OCI-M2 (cell line): ENCODE measurements around the gene PIGH.
"Not testable (repeated sequence)": the region's sequence is repeated elsewhere in the genome, so short reads cannot be mapped to it uniquely, and the experiment has no call there.

Experiments
- DNase-seq: peaks from one replicate; lab custom pipeline; 2025; ENCODE audit not compliant: unreplicated experiment; lab: John Stamatoyannopoulos, UW

PIGH gene

DNA sequence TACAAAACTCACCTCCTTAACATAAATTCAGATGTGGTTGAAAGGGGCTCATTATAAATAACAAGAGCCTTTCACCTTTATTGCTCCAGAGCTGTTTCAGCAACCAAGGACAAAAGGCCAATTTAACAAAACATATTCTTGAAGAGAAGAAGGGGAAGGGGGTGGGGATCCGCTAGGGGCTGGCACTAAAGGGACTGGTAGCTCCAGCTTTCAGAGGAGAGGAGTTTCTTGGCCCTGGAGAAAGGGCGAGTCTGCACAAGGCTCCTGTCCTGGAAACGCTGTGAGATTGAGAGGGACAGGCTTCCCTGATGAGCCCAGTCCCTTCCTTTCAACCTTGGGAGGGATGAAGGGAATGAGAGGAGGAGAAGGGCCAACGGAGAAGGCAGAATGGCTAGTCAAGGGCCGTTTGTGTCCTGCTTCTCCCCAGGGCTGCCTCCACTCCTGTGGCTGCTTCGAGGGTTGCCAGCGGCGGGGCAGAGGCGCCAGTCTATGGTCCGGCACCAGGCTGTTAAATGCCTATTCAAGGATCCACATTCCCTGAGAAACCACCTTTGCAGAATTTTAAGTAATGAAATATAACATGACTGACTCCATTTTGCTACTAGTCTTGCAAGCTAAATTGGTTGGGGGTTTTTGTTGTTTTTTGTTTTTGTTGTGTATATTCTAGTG is 9.7 kb upstream of the PIGH start:
- no peak for DNase-seq

DNA sequence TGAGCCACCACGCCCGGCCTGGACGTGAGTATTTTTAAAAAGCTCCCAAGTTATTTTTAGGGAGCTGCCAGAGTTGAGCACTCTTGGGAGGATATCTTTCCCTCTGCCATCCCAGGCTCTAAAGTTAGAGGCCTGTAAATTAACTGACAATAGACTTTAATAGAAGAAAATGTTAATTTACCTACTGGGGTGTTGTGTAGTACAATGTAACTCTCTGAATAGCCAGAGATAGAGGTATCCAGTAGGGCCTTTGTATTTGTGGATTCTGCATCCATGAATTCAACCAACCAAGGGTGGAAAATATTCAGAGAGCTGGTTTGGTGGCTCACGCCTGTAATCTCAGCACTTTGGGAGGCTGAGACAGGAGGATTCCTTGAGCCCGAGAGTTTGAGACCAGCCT is 7.6 kb upstream of the PIGH start:
- no peak for DNase-seq

DNA sequence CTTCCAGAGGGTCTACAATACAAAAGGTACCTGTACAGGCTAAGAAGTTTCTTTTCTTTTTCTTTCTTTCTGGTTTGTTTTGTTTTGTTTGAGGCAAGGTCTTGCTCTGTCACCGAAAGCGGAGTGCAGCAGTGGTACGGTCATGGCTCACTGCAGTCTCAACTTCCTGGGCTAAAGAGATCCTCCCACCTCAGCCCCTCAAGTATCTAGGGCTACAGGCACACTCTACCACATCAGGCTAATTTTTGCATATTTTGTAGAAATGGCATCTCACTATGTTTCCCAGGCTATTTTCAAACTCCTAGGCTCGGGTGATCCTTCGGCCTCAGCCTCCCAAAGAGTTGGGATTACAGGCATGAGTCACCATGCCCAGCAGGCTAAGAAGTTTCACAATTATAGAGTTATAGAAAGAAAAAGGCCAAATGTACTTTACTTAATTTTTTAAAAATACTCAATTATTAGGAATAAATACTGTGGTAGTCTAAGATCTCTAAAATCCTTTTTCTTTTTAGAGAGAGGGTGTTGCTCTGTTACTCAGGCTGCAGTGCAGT is 3.0 kb upstream of the PIGH start:
- no peak for DNase-seq

DNA sequence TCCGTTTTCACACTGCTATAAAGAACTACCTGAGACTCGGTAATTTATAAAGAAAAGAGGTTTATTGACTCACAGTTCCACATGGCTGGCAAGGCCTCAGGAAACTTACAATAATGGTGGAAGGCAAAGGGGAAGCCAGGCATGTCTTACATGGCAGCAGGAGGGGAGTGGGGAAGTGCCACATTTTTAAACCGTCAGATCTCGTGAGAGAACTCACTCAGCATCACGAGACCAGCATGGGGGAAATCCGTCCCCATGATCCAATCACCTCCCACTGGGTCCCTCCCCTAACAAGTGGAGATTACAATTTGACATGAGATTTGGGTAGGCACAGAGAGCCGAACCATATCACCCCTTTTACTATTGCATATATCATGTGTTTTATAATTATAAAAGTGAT is 2.0 kb upstream of the PIGH start:
- DNase-seq: no peak

DNA sequence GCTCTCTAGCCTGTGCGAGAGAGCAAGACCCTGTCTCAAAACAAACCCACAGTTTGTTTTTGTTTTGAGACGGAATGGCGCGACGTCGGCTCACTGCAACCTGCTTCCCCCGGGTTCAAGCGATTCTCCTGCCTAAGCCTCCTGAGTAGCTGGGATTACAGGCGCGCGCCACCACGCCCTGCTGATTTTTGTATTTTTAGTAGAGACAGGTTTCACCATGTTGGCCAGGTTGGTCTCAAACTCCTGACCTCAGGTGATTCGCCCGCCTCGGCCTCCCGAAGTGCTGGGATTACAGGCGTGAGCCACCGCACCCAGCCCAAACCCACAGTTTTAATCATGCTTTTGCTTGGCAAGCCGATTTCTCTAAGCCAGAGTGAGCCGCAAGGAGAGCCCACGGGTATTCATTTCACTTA is 500 bp upstream of the PIGH start:
- DNase-seq: not testable (repeated sequence)

DNA sequence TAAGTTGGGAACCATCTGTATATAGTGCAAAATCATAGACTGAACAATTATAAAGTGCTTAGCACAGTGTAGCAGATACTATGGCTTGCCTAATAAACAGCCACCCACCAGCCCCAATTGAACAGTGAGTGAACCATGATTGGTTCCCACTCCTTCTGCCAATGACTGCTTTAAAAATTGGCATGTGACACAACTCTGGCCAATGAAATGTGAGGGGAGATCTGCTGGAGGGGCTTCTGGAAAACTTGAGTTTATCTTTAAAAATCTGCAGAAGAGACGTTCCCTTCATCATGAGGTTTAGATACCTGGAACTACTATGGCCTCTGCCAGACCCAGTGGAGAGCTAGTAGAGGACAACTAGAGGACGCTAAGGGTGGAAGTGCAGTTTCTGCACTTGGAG is 4.7 kb downstream of the PIGH start:
- DNase-seq: no peak

DNA sequence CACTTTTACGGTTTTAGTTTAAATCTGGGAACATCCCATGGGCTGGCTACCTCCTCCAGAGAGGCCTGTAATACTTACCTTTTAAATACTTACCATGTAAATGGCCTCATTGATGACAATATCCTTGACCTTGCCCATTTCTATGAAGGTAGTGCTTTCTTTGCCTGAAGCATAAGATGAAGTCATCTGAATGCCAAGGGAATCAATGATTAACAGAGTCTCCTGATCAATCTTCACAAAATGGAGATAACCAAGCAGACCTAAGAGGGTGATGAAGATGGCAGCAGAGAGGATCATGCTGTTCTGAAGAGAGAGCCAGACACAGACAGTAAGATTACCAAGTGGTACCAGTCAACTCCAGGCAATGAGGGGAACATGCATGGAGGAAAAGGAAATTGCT is 6.4 kb downstream of the PIGH start:
- not testable (repeated sequence) for DNase-seq

DNA sequence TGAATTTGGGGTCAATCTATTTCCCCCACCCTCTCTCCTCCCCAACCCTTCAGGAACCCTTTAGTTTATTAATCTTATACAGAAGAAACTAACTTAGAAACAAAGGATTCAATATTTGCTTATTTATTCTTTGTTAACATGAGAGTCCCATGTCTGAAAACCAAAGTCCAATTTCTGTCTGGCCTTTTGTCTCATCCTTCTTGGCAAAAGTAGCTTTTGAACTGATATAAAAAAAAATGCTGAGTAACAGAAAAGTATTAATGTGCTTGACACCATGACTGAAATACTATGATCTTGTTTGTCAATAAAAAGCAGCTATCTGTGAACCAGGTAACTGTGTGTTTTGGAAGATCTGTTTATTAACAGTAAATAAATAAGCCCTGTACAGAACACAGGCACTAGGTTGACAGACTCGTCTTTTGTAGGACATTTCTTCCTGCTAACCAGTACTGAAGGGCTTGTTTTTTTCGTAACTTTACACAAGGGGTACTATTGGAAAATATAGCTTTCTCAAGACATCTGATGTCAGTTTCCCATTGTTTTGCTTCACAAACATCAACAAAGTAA is 10.8 kb downstream of the PIGH start:
- no peak for DNase-seq

DNA sequence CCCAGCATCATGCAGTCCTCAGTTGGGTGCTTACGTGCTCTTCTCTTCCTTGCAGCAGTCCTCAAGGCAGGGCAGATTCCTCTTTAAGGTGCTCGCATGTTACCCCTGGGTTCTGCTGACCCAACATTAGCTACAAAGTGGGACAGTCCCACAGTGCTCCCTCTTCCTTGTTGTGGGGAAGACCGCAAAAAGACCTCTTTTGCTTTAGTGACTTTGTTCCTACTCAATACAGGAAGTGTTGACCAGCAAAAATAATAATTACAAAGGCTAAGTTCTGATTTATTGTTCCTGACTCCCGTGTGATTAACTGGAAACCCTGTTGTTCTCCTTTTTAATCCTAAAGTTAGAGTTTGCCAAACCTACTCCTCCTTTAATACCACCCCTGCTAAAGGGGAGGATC is 13.7 kb downstream of the PIGH start:
- no peak for DNase-seq

DNA sequence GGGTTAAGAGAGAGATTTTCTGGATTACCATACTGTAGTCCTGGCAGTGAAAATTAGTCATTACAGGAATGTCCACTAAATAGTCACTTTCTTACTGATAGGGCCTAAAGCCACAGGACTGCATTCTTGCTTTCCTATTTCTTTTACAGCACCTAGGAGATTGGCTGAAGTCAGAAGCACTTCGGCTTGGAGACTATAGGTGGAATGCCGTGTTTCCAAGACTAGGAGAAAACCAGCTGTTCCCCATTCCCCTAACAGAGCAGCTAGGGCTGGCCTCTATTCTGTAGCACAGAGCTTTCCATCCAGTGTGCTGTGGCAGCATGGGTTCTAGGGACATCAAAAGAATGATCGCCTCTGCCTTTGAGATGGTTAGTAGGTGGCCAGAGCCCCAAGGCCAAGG is 15.1 kb downstream of the PIGH start:
- no peak for DNase-seq

DNA sequence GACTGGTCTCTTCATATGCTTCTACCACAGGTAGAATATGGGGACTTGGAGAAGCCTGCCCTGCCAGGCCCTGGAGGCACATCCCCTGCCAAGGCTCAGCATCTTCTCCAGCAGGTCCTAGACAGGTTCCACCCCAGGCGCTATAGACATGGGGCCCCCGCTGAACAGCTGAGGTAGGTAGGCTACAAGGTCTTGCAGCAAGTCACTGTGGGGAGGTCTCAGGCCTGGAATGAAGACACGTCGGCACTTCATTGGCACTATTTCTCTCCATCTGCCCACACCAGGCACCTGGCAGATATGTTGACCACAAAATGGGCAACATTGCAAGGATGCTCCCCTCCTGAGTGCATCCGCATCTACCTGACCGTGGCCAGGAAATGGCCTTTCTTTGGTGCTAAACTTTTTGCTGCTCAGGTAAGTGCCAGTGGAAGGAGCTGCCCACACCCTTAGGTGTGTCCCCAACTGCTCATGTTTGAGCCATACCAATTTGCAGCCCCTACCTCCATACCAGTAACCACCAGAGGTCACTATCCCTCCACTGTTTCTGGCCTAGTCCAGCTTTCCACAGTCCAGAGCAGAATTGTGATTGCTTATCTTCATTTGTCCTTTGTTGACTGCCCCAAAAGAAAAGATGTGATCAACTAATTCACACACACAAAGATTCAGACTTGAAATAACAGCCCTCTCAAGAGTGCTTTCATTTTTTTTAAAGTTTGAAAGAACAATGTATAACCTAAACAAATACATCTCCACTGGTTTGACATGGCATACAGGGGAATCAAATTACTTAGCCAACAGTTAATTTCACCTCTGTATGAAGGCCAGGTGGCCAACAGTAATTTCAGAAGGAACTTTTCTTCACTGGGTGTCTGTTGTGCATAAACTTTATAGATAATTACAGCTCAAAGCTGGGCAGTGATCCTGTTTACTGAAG is 16.1 kb downstream of the PIGH start:
- no peak for DNase-seq

DNA sequence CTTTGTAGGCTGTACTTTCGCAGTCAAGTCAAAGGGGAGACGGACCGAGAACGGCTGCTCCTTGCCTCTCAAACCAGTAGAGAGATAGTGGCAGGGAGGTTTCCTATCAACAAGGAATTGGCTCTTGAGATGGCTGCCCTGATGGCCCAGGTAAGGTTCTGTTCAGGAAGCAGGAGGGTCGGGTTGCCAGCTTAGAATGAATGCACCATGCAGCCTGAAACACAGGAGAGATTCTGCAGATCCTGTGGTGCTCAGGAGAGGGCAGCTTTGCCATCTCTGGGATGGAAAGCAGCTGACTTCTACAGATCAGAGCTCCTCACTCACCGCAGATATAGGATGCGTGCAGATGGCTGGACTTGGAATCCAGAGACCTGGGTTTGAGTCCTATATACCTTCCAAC is 18.0 kb downstream of the PIGH start:
- DNase-seq: no peak

DNA sequence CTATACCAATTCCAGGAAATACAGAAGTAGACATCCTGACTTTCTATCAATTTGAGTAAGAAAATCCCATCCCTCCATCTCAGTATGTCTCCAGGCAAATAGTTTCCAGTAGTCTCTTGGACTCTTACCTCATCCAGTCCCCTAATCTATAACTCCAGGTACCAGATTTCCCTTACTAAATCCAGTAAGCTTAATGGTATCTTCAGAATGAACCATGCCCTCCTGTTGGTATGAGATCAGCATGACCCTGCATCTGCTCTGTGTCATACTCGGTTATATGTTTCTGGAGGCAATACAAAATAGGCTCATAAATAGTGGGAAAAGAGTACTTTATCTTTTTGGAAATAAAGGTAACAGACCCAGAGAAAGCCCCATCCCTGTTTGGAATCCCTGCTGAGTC is 18.4 kb downstream of the PIGH start:
- DNase-seq: no peak

DNA sequence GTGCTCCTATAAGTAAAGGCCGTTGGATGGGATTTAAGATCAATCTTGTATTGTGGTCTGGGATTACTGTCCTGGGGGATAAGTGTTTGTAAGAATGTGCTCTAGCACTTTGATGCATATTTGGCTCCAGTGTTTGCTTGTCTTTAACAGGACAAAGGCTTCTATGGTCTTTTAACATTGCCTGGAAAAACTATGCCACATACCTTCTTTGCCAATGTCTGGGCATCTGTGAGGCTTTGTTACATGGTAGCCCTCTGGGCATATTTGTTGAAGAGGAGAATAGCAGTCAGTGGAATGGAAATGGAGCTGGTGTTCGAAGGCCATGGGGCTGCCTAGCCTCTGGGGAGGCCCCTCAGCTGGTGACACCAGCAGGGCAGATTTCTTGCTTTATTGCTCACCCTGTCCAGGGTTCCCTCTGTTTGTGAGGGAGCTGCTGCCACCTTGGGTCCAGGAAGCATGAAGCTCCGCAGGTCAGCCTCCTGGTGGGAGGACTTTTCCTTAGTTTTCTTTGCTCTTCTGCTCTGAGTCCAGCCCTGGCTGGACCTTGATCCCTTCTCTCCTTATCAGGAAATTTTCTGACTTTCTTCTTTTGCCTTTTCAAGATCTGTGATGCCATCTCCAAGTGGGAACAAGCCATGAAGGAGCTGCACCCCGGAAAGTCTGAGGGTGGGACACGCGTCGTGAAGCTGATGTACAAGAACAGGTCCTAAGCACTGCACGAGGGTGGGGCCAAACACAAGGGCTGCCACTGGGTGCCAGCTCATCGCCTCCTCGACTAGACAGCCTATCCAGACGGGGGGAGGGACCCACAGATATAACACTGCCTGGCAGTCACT is 19.5 kb downstream of the PIGH start:
- DNase-seq: no peak

DNA sequence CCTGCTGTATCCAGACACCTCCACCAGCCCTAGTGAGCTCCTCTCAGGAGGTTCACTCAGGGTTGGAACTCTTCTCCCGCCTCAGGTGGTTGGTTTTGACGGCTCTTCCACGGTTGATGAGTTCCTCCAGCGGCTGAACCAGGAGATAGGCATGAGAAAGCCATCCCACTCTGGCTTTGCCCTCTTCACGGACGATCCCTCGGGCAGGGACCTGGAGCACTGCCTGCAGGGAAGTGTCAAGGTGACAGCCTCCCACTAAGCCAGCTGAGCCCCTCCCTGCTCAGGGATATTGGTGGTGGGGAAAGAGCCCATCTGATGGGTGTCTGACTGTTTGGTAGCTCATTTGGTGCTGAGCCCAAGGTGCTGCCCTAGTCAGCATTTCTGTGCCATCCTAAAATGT is 20.4 kb downstream of the PIGH start:
- no peak for DNase-seq

DNA sequence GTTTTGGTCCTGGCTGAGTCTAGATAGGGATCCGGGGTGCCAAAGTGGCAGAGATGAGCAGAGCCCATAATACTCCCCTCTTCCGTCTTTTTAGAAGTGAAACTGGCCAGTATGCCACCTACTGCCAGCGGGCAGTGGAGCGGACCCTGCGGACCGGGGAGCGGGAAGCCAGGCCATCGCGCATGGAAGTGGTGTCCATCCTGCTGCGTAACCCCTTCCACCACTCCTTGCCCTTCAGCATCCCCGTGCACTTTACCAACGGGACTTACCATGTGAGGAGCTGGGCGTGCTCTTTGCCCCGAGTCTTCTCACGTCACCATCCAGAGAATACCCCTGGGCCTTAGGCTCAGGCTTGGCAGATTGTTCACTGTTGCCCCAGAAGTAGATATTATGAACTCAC is 21.0 kb downstream of the PIGH start:
- DNase-seq: no peak

DNA sequence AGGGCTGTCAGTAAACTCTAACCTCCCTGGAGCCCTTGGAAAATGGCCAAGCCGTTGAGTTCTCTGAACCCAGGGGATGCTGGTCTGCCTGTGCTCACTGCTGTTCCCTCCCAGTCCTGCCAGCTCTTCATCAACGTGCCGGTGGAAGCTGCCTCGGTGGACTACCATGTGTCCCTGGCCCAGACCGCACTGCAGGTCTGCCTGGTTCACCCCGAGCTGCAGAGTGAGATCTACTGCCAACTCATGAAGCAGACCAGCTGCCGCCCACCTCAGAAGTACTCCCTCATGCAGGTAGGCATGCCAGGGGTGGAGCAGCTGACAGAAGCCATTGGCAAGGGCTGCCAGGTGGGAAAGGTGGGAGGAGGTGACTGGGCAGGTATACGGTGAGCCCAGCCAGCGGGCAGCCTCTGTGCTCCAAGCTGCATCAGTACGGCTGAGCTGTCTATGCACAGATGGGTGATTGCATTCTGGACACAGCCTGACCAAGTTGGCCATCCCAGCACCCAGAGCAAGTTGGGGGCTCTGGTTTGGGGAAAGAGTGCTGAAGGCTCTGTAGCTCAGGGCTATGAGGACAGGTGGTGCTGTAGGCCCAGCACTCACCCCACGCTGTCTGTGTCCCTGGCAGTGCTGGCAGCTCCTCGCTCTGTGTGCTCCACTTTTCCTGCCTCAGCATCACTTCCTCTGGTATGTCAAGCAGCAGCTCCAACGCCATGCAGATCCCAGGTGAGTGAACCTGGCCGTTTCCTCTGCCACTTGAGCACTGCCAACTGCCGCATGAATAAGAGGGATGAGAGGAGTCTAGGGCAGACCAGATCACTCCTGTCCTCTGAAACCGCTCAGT is 21.9 kb downstream of the PIGH start:
- no peak for DNase-seq

DNA sequence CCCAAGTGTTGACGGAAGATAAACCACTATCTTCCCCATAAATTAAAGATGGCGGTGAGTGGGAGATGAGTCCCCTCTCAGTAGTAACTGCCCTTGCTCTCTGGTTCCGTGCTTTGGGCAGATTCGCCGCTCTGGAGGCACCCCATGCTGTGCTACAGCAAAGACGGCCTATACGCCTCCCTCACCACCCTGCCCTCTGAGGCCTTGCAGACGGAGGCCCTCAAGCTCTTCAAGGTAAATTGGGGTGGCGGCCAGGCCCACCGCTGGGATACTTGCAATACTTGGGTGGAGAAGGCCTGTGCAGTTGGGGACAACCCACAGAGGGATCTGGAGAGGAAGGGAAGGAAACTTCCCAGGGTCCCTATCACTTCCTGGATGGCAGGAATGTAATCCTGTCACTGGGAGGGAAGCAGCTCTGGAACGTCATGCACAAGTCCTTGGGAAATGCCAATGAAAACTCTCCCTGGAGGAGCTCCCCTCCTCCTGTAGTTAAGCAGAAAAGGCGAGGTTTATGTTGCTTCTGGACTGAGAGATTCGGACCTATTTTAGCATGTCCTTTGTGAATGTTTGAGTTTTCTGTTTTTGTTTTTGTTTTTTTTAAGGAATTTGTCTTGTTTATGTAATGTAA is 22.8 kb downstream of the PIGH start:
- no peak for DNase-seq

DNA sequence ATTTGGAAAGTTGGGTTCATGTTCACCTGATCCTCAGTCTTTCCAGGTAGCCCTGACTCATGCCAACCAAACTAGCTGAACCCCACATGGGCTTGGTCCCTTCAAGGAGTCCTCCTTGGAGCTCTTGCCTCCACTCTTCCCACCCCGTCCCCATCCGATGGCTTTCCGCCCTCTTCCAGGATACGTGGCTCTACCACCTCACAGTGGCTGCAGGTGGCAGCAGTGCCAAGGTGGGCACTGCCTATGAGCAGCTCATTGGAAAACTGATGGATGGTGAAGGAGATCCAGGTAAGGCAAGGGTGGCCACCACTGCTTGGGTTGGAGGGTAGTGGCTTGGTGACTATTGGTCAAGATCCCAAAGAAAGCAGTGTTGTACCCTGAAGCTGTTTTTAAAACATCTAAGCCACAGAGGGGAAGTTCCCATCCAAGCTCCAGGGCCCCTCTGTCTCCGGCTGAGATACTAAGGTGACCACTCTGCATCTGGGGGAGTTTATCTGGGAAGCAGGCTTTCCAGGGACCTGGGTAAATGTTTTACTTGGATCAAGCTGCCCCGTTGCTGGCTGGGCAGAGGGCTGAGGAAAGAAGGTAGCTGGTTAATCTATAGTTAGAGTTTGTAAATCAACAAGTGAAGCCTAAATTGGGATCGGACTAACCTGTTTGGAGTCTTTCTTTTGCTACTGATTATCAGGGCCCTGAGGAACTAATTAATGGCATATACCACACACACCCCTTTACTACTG is 23.7 kb downstream of the PIGH start:
- no peak for DNase-seq
